MCF 10A (cell line): ENCODE data around the gene OSMR. TPM values are rescaled to one million over a fixed set of nuclear protein-coding genes. Genes with fewer than 3 reads are reported as not detected.

Source experiments
- BruUV-seq: library from RNA; stranded (reverse); fragments of 400-500 nt; replicated peaks from 2 replicates; lab custom pipeline; 2021; lab: Mats Ljungman, UMichigan
- CTCF ChIA-PET: fragments of 300-600 bp; sonication (Branson Sonifier 250); formaldehyde crosslinking; extraction: SDS; loops from one replicate; lab custom pipeline; 2021; ENCODE audit warnings: antibody characterized with exemption, inconsistent platforms; lab: Yijun Ruan, JAX
- POLR2A ChIA-PET: fragments of 300-600, 350-650 bp; sonication (Branson Sonifier 250); formaldehyde crosslinking; extraction: SDS; loops from one replicate; lab custom pipeline; 2020; ENCODE audit warnings: antibody characterized with exemption, inconsistent platforms; lab: Yijun Ruan, JAX
- DNase-seq: peaks from one replicate; pipeline ENCODE4 v3.0.0-alpha.2; 2018; ENCODE audit not compliant: unreplicated experiment
- H3K27ac Mint-ChIP-seq: one replicate; pipeline ENCODE4 v1.8.0; 2022; ENCODE audit warnings: mild to moderate bottlenecking, low read depth, mixed read lengths; ENCODE audit not compliant: unreplicated experiment
- H3K27me3 Mint-ChIP-seq: one replicate; pipeline ENCODE4 v1.8.0; 2022; ENCODE audit warnings: mixed read lengths; ENCODE audit not compliant: insufficient read depth, unreplicated experiment
- H3K36me3 Mint-ChIP-seq: one replicate; pipeline ENCODE4 v1.8.0; 2022; ENCODE audit warnings: mild to moderate bottlenecking, moderate library complexity, mixed read lengths; ENCODE audit not compliant: insufficient read depth, unreplicated experiment
- H3K4me1 Mint-ChIP-seq: one replicate; pipeline ENCODE4 v1.8.0; 2022; ENCODE audit warnings: mixed read lengths; ENCODE audit not compliant: insufficient read depth, unreplicated experiment
- H3K4me3 Mint-ChIP-seq: one replicate; pipeline ENCODE4 v1.8.0; 2022; ENCODE audit warnings: mild to moderate bottlenecking, moderate library complexity, mixed read lengths; ENCODE audit not compliant: unreplicated experiment
- H3K9me3 Mint-ChIP-seq: one replicate; pipeline ENCODE4 v1.8.0; 2022; ENCODE audit warnings: mixed read lengths; ENCODE audit not compliant: unreplicated experiment
- intact Hi-C: fragments of 100-400 bp; cut with micrococcal nuclease; formaldehyde crosslinking; loops from 2 replicates; pipeline ENCODE4 v1.14.1; 2022
- total RNA-seq: library from RNA; stranded (reverse); gene quantifications from 2 replicates; pipeline ENCODE4 v1.2.3, GENCODE V29; 2022
- TF ChIP-seq, protein P1 (sequence below): fragments of 200-600 bp; IDR thresholded peaks from one replicate; pipeline ENCODE4 v1.8.0; 2022; ENCODE audit warnings: antibody characterized with exemption, mild to moderate bottlenecking; ENCODE audit not compliant: unreplicated experiment

The OSMR gene
- total RNA-seq, 1 experiment from 2014 or later, result 89.1 TPM

GRCh38 chr5:38932854-38933408, 87.1 kb downstream of the OSMR start:
- Mint-ChIP-seq H3K36me3 (peaks cover 81% of the 10 kb centered on the region), H3K4me3 (no peak overlapping the region), H3K27ac (no peak overlapping the region), H3K9me3 (no peaks in the 10 kb centered on the region), H3K4me1 (no peaks in the 10 kb centered on the region), H3K27me3 (no peaks in the 10 kb centered on the region)
- ChIA-PET CTCF (interaction anchor here (0.5 to 0.8 kb wide), 2 partner anchors 11 to 94 kb away, joined by 3 to 5 read pairs; no protein-coding TSS in a partner anchor), POLR2A (interaction anchor here (1.1 kb wide), 1 partner anchor 13 kb away, joined by 3 read pairs; no protein-coding TSS in a partner anchor)
- intact Hi-C loops, result no loop called here
- DNase-seq, result no peak
- BruUV-seq, result no TSS peak
- TF ChIP-seq, protein P1, sequence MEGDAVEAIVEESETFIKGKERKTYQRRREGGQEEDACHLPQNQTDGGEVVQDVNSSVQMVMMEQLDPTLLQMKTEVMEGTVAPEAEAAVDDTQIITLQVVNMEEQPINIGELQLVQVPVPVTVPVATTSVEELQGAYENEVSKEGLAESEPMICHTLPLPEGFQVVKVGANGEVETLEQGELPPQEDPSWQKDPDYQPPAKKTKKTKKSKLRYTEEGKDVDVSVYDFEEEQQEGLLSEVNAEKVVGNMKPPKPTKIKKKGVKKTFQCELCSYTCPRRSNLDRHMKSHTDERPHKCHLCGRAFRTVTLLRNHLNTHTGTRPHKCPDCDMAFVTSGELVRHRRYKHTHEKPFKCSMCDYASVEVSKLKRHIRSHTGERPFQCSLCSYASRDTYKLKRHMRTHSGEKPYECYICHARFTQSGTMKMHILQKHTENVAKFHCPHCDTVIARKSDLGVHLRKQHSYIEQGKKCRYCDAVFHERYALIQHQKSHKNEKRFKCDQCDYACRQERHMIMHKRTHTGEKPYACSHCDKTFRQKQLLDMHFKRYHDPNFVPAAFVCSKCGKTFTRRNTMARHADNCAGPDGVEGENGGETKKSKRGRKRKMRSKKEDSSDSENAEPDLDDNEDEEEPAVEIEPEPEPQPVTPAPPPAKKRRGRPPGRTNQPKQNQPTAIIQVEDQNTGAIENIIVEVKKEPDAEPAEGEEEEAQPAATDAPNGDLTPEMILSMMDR, result no peak

DNA sequence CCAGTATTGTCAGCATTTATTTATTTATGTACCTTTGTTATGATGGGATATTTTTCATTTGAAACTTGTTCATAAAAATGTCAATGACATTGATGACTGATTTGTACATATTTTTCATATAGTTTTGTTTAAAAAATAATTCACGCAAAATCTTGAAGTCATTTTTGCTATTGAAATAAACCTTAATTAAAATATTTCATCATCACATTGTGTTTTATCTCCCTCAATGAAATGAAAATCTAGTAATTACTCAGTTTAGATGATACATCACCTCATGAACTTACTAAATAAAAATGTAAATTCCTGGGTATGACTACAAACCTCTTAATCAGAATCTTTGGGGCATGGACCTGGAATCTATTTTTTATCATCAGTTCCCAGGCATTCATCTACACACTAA, 89.6 kb downstream of the OSMR start:
- H3K4me1 Mint-ChIP-seq, result no peaks in the 10 kb centered on the region
- no TSS peak for BruUV-seq
- DNase-seq, result no peak
- TF ChIP-seq, protein P1, result no peak
- CTCF ChIA-PET, result no interaction called here
- no peaks in the 10 kb centered on the region for H3K27me3 Mint-ChIP-seq
- H3K4me3 Mint-ChIP-seq, result no peak overlapping the region
- no peaks in the 10 kb centered on the region for H3K9me3 Mint-ChIP-seq
- intact Hi-C loops, result no loop called here
- peaks cover 82% of the 10 kb centered on the region for H3K36me3 Mint-ChIP-seq
- POLR2A ChIA-PET, result no interaction called here
- H3K27ac Mint-ChIP-seq, result no peak overlapping the region

DNA sequence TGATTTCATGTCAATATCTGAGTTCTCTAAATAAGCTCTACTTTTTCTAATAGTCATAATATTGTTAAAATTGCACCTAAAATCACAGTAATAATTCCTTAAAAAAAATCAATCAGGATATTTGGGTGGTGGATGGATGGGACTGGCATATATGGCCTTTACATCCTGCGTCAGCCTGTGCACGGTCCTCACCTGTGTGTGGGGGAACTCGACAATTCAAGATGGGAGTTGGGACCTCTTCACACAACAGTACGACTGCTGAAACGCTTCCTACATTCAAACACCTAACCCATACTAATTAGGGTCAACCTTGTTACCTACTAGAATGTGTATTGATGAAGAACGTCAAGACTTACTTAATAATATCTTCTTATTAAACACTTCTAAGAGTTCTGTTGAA, 90.5 kb downstream of the OSMR start:
- Mint-ChIP-seq H3K9me3 (no peaks in the 10 kb centered on the region), H3K27ac (no peak overlapping the region), H3K36me3 (peaks cover 78% of the 10 kb centered on the region), H3K4me1 (no peaks in the 10 kb centered on the region), H3K4me3 (no peak overlapping the region), H3K27me3 (no peaks in the 10 kb centered on the region)
- intact Hi-C loops, result no loop called here
- BruUV-seq, result no TSS peak
- TF ChIP-seq, protein P1, result no peak
- no peak for DNase-seq
- ChIA-PET POLR2A (no interaction called here), CTCF (interaction anchor here (0.8 kb wide), 1 partner anchor 631 kb away, joined by 3 read pairs; no protein-coding TSS in a partner anchor)

DNA sequence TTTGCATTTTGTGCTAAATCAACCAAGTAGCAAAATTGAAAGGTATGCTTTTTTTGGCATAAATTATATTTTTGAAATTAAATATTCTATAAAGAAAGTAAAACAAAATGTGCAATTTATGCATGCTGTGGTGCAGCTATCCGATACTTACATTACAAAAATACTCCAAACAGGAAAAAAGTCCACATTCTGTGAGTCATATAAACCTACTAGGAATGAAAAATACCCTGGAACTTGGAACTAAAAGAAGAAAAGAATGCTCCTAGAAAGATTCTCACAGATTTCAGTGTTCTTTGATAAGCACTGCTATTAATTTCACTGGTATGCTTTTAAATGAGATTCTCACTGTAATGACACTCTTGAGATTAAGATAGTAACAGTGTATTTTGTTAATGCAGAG, 92.6 kb downstream of the OSMR start:
- no peak overlapping the region for H3K4me3 Mint-ChIP-seq
- no peaks in the 10 kb centered on the region for H3K4me1 Mint-ChIP-seq
- POLR2A ChIA-PET, result interaction anchor here (0.6 kb wide), 1 partner anchor 265 kb away, joined by 3 read pairs; no protein-coding TSS in a partner anchor
- BruUV-seq, result no TSS peak
- peaks cover 74% of the 10 kb centered on the region for H3K36me3 Mint-ChIP-seq
- CTCF ChIA-PET, result no interaction called here
- H3K27ac Mint-ChIP-seq, result no peak overlapping the region
- H3K9me3 Mint-ChIP-seq, result no peaks in the 10 kb centered on the region
- DNase-seq, result no peak
- intact Hi-C loops, result no loop called here
- no peaks in the 10 kb centered on the region for H3K27me3 Mint-ChIP-seq
- TF ChIP-seq, protein P1, result no peak
